Brain microvascular endothelial cell (primary cell): ENCODE measurements around the gene PLCG1.

ENCODE experiments used
- DNase-seq: peaks from one replicate; pipeline ENCODE4 v3.0.0-alpha.2; 2020
- H3K27ac ChIP-seq: fragments of 250-450 bp; sonication (Bioruptor Pico); 2 replicates; pipeline ENCODE4 v1.5.1; 2020; ENCODE audit warnings: mild to moderate bottlenecking, moderate library complexity
- H3K27me3 ChIP-seq: fragments of 250-450 bp; sonication (Bioruptor Pico); replicated peaks from 2 replicates; pipeline ENCODE4 v1.5.1; 2020; ENCODE audit warnings: mild to moderate bottlenecking
- H3K36me3 ChIP-seq: fragments of 250-450 bp; sonication (Bioruptor Pico); replicated peaks from 2 replicates; pipeline ENCODE4 v1.5.1; 2020; ENCODE audit warnings: mild to moderate bottlenecking
- H3K4me3 ChIP-seq: 2 replicates; pipeline ENCODE4 v1.5.1; 2011; ENCODE audit warnings: low read depth, mild to moderate bottlenecking, control low read depth, low read length, moderate library complexity
- CTCF ChIP-seq: IDR thresholded peaks from 2 replicates; pipeline ENCODE4 v1.5.1; 2011; ENCODE audit warnings: low read depth, mild to moderate bottlenecking, moderate library complexity, low read length, control low read depth, inconsistent platforms; ENCODE audit errors: missing control alignments
- in situ Hi-C: cut with HindIII; loops from 2 replicates; pipeline ENCODE4 v1.10.0; 2017; ENCODE audit warnings: low sequenced_read_pairs, low pct_ligation_motif_present

PLCG1 gene

GRCh38 chr20:41138475-41139226 is 1.3 kb downstream of the PLCG1 start:
- Histone ChIP-seq H3K4me3 (peak overlapping the region; percentile 72), H3K36me3 (no peaks in the 10 kb centered on the region), H3K27me3 (no peaks in the 10 kb centered on the region), H3K27ac (peak overlapping the region; percentile 84)
- TF ChIP-seq CTCF, result no peak
- DNase-seq, result no peak
- in situ Hi-C loops, result no loop called here

GRCh38 chr20:41139227-41140093 is 2.1 kb downstream of the PLCG1 start:
- no peak overlapping the region for H3K27ac ChIP-seq
- peak overlapping the region; percentile 72 for H3K4me3 ChIP-seq

GRCh38 chr20:41140226-41141133 is 3.1 kb downstream of the PLCG1 start:
- no peak for TF ChIP-seq CTCF
- no peak for DNase-seq
- in situ Hi-C loops, result no loop called here
- Histone ChIP-seq H3K36me3 (no peaks in the 10 kb centered on the region), H3K27me3 (no peaks in the 10 kb centered on the region), H3K4me3 (no peak overlapping the region), H3K27ac (no peak overlapping the region)

More at GRCh38 chr20:41139227-41140093, 2.1 kb downstream of the PLCG1 start:
- H3K36me3 ChIP-seq, result no peaks in the 10 kb centered on the region
- no peak for DNase-seq
- TF ChIP-seq CTCF, result no peak
- no peaks in the 10 kb centered on the region for H3K27me3 ChIP-seq
- in situ Hi-C loops, result no loop called here

GRCh38 chr20:41141153-41141815 is 3.9 kb downstream of the PLCG1 start:
- DNase-seq, result peak; percentile 12
- Histone ChIP-seq H3K27me3 (no peaks in the 10 kb centered on the region), H3K36me3 (no peaks in the 10 kb centered on the region), H3K27ac (no peak overlapping the region), H3K4me3 (no peak overlapping the region)
- in situ Hi-C loops, result no loop called here
- TF ChIP-seq CTCF, result no peak

DNA sequence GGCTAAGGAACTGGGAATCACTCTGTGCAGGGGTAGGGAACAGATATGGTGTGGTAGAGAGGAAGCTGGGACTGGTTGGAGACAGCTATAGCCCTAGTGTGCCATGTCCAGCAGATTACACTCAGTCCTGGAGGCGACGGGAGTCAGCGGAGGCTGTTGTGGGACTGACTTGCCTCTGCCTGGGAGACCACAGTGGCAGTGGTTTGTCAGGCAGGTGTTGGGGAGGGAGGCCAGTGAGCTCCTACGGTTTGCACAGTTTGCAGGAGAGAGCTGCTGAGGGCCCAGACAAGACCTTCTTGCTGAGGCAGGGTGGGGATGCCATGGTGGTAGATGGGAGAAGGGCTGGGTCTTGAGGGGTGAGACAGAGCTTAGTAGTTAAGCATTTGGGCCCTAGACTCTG is 4.9 kb downstream of the PLCG1 start:
- no peak for DNase-seq
- in situ Hi-C loops, result no loop called here
- Histone ChIP-seq H3K4me3 (no peak overlapping the region), H3K36me3 (no peaks in the 10 kb centered on the region), H3K27ac (no peak overlapping the region), H3K27me3 (no peaks in the 10 kb centered on the region)
- no peak for TF ChIP-seq CTCF
